CD4-positive, alpha-beta T cell treated with Interleukin-1 beta for 1 hour (primary cell): ENCODE data around the gene DEFB132.

Experiments used
- DNase-seq, 2 donors: peaks; one replicate each; pipeline ENCODE4 v3.0.0-alpha.2; 2020 to 2022

The DEFB132 gene

DNA sequence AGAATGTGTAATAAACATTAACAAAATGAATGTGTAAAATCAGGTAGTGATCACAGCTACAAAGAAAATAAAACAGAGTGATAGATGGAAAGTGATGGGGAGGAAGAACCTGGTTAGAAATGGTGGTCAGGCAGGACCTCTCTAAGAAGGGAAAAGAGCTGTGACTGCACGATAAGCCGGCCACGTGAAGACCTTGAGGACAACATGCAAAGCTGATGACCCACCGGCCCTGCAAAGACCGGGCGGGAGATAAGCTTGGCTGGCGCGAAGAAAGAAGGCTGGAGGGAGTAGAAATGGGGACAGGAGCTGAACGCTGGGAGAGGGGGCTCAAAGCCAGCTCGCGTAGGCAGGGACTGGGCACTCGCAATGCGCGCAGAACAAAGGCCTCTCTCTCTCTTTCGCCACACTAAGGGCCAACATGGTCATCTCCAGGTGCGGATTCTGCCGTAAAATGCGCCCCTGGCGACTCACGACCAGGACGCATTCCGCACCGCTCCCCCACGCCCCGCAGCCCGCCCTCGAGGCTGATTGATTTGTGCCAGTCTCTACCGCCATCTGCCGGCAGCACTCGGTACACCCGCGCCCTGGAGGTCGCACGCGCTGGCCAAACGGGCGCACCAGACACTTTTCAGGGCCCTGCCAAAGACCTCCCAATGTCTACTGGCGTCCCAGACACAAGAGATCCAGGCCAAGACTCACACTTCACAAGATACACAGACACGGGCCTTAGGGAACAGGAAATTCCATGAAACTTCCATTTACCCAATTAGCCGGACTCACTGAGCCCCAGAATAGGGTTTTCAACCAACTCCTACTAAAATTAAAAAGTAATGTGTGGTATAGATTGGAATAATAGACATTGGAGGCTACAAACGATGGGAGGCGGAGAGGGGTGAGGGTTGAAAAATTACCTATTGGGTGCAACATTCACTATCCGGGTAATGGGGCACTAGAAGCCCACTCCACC is 9.4 kb downstream of the DEFB132 start:
- DNase-seq = peak; percentile 86

DNA sequence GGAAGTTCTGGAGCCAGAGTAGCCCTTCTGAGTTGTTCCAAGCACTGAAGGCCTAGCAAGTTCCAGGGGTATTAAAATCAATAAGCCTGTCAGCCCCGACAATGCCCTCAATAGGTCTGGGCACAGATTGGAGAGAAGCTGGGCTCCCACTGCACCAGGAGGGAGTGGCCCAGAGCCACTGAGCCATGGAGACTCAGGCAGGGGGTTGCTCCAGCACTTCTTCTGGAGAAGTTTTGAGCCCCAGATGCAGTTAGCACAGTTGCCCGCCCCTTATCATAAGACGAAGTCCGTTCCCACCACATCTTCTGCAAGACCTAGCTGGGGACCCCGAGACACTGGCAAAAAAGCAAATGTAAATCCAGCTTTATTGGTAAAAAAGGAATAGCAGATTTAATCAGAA is 13.0 kb downstream of the DEFB132 start:
- no peak for DNase-seq

DNA sequence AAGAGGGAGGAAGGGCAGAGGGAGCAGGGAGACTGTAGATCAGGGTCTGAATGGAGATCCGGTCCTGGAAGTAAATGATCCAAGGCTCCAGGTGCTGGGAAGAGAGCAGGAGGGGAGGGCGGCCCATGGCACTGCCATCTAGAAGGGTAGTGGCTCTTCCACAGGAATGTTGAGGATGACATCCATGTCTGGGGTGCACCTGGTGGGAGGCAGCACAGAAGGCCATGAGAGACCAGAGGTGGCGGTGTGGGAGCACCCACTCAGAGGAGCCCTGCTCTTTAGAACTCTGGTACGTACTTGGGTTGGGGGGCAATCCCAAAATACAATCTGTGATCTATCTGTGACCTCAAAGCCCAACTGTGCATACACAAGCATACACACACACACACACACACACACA is 13.5 kb downstream of the DEFB132 start:
- no peak for DNase-seq

DNA sequence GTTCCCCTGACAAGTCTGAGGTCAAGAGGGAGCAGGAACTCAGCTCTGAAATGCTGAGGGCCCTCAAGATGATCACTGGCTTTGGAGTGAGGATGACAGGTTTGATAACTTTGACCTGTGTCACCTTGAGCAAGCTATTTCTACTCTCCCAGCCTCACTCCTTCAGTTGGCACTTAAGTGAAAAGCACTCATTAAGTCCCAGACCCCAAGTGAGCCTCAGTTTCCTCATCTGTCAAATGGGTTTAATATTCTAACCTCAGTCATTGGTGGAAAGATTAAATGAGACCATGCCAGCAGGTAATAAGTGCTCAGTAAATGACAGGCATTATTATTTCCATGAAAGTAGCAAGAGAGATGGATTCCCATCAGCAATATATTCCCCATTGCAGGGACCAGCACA is 14.0 kb downstream of the DEFB132 start:
- DNase-seq = no peak

DNA sequence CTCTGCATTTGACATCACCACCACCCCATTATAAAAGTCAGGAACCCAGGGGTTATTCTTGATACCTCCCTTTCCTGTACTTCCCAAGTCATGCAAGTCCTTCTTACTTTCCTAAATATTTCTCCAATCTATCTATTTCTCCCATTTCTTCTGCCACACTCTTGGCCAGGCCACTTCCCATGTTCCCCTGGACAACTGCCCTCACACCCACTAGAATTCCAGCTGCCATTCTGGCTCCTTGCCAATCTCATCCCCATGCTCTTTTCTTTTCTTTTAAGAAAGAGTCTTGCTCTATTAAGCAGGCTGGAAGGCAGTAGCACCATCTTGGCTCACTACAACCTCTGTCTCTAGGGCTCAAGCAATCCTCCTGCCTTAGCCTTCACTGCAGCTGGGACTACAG is 15.2 kb downstream of the DEFB132 start:
- no peak for DNase-seq

DNA sequence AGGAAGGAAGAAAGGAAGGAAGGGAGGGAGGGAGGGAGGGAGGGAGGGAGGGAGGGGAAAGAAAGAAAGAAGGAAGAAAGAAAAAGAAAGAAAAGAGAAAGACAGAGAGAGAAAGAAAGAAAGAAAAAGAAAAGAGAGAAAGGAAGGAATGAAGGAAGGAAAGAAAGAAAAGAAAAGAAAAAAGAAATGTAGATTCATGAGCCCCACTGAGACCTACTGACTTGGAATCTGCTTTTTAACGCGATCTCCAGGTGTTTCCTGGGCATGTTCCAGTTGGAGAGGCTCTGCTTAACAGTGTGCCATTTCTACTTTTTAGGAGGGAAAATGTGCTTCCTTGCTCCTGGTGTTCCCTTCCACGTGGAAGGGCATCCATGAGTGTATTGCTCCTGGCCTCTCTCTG is 16.4 kb downstream of the DEFB132 start:
- no peak for DNase-seq

DNA sequence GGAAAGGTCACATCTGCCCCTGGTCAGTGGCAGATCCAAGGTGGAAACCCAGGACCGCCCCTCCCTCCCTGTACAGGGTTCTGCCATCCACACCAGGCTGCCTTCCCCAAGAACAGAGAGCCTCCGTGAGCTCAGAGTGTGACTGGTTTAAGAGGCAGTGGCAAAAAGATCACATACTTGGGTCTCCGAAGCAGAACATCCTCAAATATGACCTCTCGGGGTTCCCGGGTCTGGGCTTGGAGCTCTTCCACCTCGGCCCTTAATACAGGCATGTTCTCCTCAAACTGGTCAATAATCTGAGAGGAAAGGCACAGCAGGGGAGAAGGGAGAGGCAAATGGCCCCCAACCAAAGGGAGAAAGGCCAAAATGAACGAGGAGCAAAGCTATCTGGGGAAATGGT is 18.3 kb downstream of the DEFB132 start:
- DNase-seq = no peak

DNA sequence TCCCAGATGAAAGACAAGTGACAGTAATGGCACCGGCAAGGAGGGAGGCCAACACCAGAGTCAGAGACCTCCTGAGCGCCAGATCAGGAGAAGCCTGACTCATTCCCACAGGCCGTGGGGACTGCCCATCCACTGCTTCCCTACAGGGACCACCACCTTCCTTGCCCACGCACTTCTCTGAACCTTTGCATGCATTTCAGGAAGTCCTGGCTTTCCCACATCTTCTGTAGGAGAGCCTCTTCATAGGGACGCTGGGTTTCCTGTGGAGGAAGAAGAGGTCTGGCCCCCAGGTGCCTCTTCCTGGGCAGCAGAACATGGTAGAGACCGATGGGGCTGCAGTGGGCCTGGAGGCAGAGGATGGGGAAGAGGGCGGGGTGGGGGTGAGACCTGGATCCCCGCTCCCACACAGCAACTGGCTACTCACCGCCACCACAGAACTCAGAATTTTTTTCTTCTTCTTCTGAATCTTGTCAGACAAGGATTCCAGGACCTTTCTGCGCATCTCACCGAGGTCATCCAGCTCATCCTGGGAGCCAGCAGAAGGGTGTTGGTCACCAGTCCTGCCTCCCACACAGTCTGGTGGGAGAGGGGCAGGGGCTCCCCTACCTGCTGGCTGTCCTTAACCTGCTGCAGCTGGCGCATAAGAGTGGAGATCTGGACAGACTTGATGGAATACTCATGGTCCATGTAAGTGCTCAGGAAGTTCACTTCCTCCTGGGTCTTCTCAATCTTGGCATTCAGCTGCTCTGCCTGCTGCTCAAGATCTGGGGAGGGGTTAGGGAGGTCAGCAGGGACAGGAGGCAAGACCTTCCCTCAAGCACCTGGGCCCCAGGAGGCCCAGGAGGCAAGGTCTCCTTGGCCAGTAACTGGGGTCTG is 19.3 kb downstream of the DEFB132 start:
- DNase-seq = no peak

DNA sequence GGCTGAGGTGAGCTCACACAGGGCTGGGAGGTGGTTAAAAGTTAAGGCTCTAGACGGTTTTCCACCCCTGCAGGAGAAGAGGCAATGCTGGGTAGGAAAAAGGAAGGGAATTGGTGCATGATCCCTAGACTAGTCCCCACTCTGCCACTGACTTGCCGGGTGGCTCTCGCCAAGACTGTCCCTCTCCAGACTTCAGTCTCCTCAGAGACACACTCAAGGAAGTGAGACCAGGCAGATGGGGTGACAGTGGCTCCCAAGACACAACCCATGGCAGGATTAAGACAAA is 19.9 kb downstream of the DEFB132 start:
- no peak for DNase-seq

DNA sequence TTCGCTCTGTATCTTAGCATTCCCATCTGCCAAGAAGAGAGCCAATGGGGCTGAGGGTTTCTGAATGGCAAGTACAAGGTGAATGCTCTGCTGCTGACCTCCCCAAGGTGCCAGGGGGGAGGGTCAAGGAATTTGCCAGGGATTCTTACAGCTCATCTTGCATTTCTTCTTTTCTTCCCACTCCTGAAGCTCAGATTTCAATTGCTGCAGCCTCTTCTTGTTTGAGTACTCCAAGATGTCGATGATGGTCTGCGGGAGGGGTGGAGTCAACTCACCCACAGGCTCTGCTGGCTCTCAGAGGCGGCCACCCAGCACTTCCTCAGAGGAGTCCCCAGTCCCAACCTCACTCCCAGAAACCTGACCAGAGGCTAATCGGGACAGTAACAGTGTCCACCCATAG is 20.7 kb downstream of the DEFB132 start:
- no peak for DNase-seq

DNA sequence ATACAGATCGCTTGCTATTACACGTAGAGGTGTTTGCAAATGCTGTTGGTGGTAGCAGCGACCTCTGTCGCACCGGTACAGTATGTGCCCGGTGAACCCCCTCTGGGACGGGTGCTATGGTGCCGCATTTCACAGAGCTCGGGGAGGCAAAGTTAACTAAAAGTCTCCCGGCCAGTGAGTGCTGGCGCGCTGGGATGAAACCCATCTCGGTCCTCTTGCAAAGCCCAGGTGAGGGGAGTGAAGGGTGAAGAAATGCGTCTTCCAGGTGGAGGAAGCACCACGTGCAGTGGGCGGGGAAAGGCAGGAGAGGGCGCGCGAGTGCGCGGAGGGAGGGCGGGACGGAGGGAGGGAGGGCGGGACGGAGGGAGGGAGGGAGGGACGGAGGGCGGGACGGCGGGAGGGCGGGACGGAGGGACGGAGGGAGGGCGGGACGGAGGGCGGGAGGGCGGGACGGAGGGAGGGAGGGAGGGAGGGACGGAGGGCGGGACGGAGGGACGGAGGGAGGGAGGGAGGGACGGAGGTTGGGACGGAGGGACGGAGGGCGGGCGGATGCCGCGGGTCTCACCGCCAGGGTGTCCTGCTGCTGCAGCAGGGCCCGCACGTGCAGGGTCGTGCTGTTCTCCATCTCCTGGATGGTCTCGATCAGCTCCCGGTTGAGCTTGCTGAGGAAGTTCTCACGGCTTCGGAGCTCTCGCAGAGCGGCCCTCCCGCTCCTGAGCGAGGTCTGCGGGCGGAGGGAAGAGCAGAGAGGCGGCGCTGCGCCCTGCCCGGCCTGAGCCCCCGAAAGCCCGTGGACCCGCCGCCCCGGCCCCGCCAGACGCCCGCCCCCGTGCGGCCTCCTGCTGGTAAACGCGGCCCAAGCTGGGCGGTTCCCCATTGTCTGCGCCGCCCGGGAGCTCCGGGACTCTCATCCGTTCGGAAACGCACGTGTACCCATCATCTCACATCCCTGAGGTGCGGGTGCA is 21.4 kb downstream of the DEFB132 start:
- peak in 1 of 2 donors; percentile 63 for DNase-seq

DNA sequence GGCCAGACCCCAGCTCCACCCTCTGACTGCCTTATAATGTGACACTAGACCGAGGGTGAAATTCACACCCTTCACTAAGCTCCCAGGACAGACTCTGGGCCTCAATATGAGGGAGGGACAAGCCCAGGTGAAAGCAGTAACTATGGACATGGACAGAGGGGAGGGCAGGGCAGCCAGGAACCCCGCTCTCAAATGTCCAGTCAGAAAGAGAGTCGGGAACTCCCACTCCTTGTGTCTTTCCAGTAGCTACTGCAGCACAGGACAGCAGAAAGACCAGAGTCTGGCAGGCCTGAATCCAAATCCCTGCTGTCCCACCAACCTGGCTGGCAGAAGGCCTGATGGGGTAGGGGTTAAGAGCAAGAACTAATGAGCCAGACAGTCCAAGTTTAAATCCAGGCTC is 26.6 kb downstream of the DEFB132 start:
- DNase-seq = no peak

DNA sequence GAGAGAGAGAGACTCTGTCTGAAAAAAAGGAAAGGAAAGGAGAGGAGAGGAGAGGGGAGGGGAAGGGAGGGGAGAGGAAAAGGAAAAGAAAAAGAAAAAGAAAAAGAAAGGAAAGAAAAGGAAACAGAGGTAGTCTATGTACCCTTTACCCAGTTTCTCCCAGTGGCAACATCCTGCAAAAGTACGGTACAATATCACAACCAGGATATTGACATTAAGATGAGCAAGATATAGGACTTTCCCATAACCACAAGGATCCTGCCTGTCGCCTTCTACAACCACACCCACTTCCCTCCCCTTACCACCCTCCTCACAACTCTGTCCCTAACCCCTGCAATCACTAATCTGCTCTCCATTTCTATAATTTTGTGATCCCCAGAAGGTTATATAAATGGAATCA is 29.0 kb downstream of the DEFB132 start:
- no peak for DNase-seq

DNA sequence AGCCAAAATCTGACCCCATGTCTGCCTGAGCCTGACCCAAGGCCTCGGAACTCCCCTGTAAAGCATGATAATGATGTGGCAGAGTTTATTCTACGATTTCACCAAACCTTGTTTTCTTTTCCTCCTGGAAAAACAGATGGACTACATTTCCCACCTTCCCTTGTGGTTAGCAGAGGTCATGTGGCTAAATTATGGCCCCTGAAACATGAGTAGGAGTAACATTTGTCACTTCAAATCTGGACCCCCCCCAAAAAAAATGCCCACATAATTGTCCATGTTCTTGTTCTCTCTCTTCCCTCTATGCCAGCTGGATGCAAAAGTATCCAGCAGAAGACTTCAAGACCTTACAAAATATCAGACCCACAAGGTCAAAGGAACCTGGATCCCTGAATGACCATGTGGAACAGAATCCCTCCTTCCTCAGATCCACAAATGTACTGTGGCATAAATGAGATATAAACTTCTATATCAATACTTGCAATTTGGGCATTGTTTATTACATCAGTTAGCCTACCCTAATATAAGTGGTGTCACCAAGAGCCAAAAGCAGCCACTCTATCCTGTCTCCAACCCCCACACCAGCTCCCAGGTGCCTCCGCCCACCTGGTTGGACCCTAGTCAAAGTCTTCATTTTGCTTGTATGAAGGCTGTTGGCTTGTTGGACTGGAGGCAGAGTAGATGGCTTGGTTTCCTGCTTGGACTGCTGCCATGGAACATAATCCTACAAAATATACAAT is 31.6 kb downstream of the DEFB132 start:
- DNase-seq = no peak

DNA sequence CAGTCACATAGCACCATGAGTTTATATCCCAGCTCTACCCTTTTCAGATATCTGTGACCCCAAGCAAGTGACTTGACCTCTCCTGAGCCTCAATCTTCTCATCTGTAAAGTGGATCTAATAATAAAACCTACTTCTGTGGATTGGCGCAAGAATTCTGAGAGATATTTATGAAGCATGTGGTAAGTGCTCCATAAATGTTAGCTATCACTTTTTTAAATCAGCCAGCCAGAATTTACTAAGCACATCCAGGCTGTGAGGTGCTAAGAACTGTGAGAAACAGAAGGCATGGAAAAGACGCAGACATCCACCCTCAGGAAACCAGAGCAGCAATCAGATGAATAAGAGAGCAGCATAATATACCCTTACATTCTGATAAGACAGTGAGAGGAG is 32.2 kb downstream of the DEFB132 start:
- DNase-seq = no peak

DNA sequence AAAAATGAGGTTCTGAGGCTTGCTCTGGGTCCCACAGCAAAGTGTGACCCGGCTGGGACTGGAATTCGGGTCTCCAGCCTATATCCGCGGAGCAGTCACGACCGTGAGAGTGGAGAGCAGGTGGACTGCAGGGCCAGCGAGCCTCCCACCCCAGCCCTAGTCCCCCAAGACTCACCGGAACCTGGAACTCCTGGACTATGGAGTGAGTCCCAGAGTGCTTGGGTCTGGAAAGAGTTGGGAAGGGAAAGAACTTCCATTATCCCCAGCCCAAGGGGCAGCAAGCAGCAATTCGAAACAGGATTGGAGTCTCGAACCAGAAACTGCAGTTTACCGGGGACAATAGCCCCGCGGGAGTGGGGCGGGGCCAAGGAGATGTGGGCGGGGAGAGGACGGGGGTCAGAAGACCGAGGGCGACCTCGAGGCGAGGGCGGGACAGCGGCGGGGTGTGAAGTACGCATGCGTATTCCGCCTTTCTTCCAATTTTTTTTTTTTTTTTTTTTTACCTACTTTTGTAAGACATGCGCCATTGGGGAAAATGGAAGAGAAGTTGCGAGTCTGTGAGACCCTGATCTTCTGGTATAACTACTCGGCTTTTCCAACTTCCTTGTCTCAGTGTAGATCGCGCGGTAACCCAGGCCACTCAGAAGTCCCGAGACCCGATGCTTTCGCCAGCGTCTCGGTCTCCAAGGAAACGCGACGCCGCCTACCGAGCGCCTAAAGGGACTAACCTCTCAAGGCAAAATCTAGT is 32.7 kb downstream of the DEFB132 start, which contains the start of gene C20orf96:
Gene C20orf96 (minus strand): TSS at position 667 of the 748 bp plus-strand sequence. CDS start 140 bp downstream, at position 527.
- DNase-seq = peak; percentile 88 to 90

DNA sequence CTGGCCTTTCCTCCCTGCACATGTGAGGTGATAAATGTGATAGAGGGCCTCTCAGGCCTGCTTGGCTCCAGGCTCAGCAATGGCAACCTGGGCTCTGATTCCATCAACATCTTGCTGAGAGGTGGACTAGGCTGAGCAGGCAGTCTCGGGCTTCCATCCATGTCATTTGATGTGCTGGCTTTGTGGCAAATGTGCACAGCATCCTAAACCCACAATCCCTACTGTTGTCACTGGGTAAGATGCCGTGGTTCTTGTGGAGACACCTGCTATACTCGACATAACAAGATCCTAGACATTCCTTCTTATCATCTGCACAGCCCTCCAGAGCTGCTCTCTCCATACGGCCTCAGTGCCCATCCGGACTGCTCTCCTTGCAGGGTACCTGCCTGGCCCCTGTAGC is 37.1 kb downstream of the DEFB132 start:
- no peak for DNase-seq

DNA sequence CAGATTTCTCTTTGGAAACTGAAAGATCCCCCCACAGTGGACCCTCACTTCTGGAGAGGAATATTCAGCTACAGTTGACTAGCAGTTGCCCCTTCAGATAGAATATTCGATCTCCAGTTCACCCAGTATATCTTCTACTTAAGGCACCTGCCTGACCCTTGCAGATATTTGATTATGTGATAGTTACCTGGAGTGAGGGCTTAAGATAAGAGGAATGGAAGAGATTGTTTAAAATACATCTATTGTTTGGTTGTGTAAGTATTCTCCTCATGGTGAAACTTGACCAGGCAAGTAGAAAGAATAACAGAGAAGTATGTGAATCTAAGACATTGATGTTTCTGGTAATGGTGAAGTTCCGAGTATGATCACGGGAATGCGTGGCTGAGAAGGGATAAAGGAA is 38.3 kb downstream of the DEFB132 start:
- DNase-seq = no peak

DNA sequence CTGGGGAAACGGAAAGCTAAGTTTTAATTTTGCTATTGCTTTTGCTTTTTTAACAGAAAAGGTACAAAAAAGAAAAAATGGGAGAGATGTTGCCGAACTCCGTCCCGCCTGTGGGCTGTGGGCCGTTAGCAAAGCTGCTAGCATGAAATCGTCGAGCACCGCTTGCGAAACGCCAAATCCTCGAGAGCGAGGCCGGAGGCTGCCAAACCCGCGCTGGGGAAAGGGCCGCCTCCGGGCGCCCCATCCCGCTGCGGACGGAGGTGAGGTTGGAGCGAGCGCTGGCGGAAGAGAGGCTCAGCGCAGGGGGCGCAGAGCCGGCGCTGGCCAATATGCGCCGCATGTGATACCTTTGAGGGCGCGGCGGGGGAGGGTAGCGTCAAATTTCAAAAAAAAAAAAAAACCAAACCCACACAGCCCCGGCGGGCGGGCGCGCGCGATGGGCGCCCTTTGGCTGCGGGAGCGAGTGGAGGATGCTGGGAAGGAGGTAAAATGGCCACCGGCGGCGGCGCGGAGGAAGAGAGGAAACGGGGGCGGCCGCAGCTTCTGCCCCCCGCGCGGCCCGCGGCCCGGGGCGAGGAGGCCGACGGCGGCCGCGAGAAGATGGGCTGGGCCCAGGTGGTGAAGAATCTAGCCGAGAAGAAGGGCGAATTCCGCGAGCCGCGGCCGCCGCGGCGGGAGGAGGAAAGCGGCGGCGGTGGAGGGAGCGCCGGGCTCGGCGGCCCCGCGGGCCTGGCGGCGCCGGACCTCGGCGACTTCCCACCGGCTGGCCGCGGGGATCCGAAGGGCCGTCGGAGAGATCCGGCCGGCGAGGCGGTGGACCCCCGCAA is 39.8 kb downstream of the DEFB132 start, which contains the start of gene ZCCHC3:
Gene ZCCHC3 (plus strand): TSS at position 473 of the 827 bp plus-strand sequence. CDS start 17 bp downstream, at position 490.
- DNase-seq = peak; percentile 84 to 86
